NCI-H2227 treated with DMSO at 0.1 percent for 48 hours (cell line): ENCODE measurements around the gene TOMM6.

ENCODE experiments used
- DNase-seq: peaks from one replicate; lab custom pipeline; 2025; lab: John Stamatoyannopoulos, UW

TOMM6 gene

GRCh38 chr6:41787219-41787917, at the start of gene TOMM6:
TOMM6 (plus strand) TSS chr6:41787694; CDS start chr6:41787698, 4 bp downstream.
- peak; percentile 78 for DNase-seq

- no peak for DNase-seq
Observed at GRCh38 chr6:41739041-41739440, 48.5 kb upstream of the TOMM6 start.

DNA sequence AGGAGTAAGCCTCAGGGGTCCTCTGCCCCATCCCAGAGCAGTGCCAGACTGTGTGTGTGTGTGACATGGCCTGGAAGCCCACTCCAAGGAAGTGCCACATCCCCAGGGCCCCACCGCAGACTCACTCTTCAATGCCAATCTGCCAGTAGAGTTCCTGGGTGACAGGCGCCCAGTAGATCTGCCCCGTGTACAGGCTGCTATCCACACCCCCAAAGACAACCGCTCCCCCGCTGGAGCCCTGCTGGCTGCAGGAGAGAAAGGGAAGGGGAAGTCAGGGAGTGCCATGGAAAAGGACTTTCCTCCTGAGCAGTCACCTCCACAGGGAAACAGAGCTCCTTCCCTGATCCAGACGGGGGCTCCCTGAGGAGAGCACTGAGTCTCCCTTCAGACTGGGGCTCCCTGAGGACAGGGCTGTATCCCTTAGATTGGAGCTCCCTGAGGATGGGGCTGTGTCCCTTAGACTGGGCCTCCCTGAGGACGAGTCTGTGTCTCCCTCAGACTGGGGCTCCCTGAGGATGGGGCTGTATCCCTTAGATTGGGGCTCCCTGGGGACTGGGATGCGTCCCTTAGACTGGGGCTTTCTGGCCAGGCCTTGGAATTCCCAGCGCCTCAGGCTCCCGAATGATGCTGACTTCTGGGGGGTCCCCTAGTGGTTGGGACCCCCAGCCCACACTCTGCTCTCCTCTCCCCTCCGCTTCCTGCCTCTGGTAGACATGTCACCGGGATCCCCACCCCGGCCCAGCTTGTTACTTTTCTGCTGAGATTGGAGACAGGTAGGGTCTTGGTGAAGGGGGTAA, 46.9 kb upstream of the TOMM6 start:
- DNase-seq: no peak

- DNase-seq: no peak
Observed at GRCh38 chr6:41741625-41742490, 45.6 kb upstream of the TOMM6 start.

GRCh38 chr6:41743406-41744235, 43.9 kb upstream of the TOMM6 start:
- DNase-seq: no peak

DNA sequence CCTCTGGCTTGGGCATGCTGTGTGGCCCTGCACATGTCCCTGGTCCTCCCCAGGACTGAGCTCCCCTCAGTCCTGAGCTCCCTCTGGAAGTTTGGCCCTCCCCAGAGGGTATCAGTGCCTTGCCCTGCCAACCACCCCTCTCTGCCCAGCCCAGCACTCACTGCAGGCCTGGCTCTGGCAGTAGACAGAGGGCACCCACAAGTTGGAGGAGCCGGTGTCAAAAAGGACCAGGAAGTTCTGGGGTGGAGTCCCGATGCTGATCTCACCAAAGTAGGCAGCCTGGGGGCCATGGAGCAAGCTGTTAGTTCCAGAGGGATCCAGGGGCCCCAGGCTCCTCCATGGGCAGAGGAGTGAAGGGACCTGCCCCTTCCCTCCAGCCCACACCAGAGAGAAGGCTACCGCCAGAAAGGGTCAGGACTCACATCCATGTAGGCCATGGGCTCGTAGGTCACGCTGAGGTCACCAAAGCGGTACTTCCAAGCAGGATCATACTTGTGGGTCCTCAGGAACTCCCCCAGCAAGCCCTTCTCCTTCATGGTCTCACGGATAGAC, 43.2 kb upstream of the TOMM6 start:
- no peak for DNase-seq

DNA sequence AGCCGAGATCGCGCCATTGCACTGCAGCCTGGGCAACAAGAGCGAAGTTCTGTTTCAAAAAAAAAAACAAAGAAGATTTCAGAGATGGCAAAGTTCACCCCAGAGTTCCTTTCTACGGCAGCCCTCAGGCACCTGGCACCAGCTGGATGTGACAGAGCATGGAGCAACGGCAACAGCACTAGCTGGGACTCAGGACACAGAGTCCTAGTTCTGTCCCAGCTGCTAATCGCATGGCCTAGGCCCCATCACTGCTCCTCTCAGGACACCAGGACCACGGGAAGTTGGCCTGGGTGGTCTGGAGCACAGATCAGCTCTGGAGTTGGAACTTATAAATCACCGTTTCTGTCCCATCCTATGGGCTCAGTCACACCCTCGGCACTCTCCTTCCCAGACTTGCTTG, 41.4 kb upstream of the TOMM6 start:
- DNase-seq: no peak

- DNase-seq: no peak
Observed at GRCh38 chr6:41747256-41748101, 40.0 kb upstream of the TOMM6 start, which contains the start of gene PGC. PGC (minus strand) TSS chr6:41747397; CDS start chr6:41747334, 63 bp downstream.

GRCh38 chr6:41748102-41748477, 39.4 kb upstream of the TOMM6 start:
- no peak for DNase-seq

GRCh38 chr6:41748542-41748941, 39.0 kb upstream of the TOMM6 start:
- DNase-seq: no peak

GRCh38 chr6:41750374-41750773, 37.1 kb upstream of the TOMM6 start:
- DNase-seq: no peak

DNA sequence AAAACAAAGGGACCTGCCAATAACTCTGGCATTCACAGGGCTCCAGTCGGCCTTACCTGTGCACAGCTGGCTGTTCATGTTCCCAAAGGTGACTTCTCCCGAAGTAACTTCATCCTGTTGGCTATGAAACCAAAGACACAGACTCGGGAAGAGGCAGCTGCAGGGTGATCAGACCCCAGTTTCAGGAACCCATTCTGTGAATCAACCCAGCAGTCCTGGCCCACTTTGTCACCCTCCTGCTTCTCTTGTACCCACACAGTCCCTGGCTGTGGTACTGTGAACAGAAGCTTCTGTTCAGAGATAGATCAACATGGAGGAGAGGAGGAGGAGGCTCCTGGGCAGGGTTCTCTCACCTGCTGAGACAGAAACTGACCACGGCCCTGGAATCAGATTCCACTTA, 31.6 kb upstream of the TOMM6 start:
- no peak for DNase-seq

GRCh38 chr6:41756354-41756753, 31.1 kb upstream of the TOMM6 start:
- DNase-seq: no peak

- no peak for DNase-seq
Observed at GRCh38 chr6:41757271-41757670, 30.2 kb upstream of the TOMM6 start.

DNA sequence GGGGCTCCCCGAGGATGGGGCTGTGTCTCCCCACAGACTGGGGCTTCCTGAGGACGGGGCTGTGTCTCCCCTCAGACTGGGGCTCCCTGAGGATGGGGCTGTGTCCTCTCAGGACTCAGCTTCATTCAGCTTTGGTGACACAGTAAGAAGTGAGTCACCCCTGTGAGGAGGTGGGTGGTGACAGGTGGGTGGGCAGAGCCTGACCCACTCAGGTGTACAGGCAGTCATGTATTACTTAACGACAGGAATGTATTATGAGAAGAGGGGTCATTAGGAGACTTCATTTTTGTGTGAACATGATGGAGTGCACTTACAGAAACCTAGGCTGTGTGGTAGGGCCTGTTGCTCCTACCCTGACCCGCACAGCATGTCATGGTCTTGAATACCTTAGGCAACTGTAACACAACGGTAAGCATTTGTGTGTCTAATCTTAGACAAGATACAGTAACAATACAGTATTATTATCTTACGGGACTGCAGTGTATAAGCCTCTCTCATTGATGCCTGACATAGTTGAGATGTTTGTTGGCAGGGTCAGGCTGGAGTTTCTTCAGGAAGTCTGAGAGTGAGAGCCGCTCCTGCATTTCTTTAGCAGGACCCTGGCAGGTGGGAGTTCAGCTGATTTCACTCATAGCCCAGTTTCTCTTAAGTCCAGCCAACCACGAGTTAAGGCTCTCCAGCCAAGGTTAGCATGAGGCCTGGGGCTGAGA, 29.4 kb upstream of the TOMM6 start:
- DNase-seq: no peak

GRCh38 chr6:41758641-41759035, 28.9 kb upstream of the TOMM6 start:
- no peak for DNase-seq

DNA sequence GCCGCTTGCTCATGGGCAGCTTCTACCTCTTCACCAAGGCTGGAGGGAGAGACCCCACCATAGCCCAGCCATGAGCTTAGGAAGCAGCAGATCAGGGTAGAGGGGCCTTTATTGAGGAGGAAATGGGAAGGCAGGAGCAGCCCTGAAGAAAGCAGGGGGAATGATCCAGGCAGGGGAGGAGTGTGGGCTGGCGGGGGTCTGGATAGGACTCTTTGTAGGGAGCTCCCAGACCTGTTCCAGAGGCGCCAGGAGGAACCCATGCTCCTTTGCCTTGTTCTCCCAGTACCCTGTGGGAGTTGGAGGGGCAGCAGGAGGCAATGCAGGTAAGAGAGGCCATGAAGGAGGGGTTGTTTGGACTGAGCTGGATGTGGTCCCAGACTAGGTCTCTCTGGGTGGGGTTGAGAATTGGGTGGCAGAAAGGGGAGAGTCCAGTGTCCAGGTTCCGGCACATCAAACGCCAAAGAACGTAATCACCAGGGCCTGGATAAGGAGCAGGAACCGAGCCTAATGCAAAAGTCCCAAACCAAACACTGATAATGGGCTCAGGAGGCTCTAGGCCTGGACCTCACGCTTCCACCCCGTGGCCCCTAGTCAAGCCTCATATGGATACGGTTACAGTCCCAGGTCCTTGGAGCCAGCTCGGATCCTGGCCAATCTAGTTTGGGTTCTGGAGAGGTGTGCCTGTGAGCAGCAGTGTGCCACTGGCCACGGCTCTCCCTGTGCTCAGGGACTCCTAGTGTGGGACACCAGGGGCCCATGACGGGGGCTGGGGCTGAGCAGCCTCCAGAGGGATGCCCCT, 28.2 kb upstream of the TOMM6 start:
- DNase-seq: no peak

- no peak for DNase-seq
Observed at GRCh38 chr6:41759905-41760579, 27.5 kb upstream of the TOMM6 start.
